Endothelial cell of umbilical vein (primary cell): ENCODE measurements around the gene HMCN1. TPM values are rescaled to one million over a fixed set of nuclear protein-coding genes. Genes with fewer than 3 reads are reported as not detected.

ENCODE experiments used
- BruUV-seq: library from RNA; stranded (reverse); fragments of 400-500 nt; replicated peaks from 2 replicates; lab custom pipeline; 2021; lab: Mats Ljungman, UMichigan
- CTCF ChIA-PET: fragments of 300-600, 350-600 bp; sonication (Branson Sonifier 250); formaldehyde crosslinking; loops from one replicate; lab custom pipeline; 2021; ENCODE audit warnings: antibody characterized with exemption, inconsistent platforms; lab: Charles Lee
- POLR2A ChIA-PET: fragments of 300-600, 350-600 bp; sonication (Branson Sonifier 250); formaldehyde crosslinking; loops from one replicate; lab custom pipeline; 2021; ENCODE audit warnings: antibody characterized with exemption, inconsistent platforms; lab: Charles Lee
- DNase-seq: peaks from one replicate; pipeline ENCODE4 v3.0.0-alpha.2; 2011; ENCODE audit warnings: low read depth, low spot score
- FAIRE-seq: peaks from 2 replicates; lab custom pipeline; 2011; peaks lifted over from hg19 to GRCh38; lab: Jason Lieb, UNC
- H2AFZ ChIP-seq: 2 replicates; pipeline ENCODE4 v1.6.0; 2012; ENCODE audit warnings: low read depth, low read length, control low read depth, inconsistent platforms
- H3K27ac ChIP-seq: 2 replicates; pipeline ENCODE4 v1.5.1; 2011; ENCODE audit warnings: low read depth, mild to moderate bottlenecking, control low read depth, low read length, moderate library complexity; ENCODE audit not compliant: insufficient read depth
- H3K27me3 ChIP-seq, 2 experiments: 2 replicates each; pipeline versions ENCODE4 v1.6.0 to v1.6.1; 2011; ENCODE audit warnings: low read length in 2 of 2, mixed read lengths in 1 of 2; ENCODE audit not compliant: control insufficient read depth in 2 of 2, insufficient read depth in 2 of 2
- H3K36me3 ChIP-seq, 2 experiments: 2 replicates in 1 of 2; 3 replicates in 1 of 2; pipeline ENCODE4 v1.5.1; 2011; ENCODE audit warnings: low read length in 2 of 2, mild to moderate bottlenecking in 1 of 2, moderate library complexity in 1 of 2; ENCODE audit not compliant: control insufficient read depth in 2 of 2, insufficient read depth in 2 of 2; ENCODE audit errors: extremely low read depth in 1 of 2
- H3K4me1 ChIP-seq: 3 replicates; pipeline ENCODE4 v1.5.1; 2011; ENCODE audit warnings: mild to moderate bottlenecking, low read length; ENCODE audit not compliant: control insufficient read depth, insufficient read depth; ENCODE audit errors: extremely low read depth
- H3K4me2 ChIP-seq: 2 replicates; pipeline ENCODE4 v1.6.1; 2011; ENCODE audit warnings: low read length, control low read depth, mixed read lengths; ENCODE audit not compliant: insufficient read depth
- H3K4me3 ChIP-seq, 3 experiments: fragments of 200-600 bp in 1 of 3; sonication (generic), shearing (Covaris generic) in 1 of 3; replicated peaks in 1 of 3; 2 replicates each; pipeline ENCODE4 v1.5.1; 2011 to 2016; ENCODE audit warnings: control low read depth in 3 of 3, low read length in 3 of 3, mild to moderate bottlenecking in 2 of 3, inconsistent platforms in 1 of 3, low read depth in 1 of 3, moderate library complexity in 1 of 3; ENCODE audit not compliant: insufficient read depth in 1 of 3
- H3K79me2 ChIP-seq: 2 replicates; pipeline ENCODE4 v1.6.0; 2012; ENCODE audit warnings: low read length, inconsistent platforms; ENCODE audit not compliant: control insufficient read depth, insufficient read depth
- H3K9ac ChIP-seq: replicated peaks from 2 replicates; pipeline ENCODE3; 2011; ENCODE audit warnings: low read length, control low read depth; ENCODE audit not compliant: insufficient read depth; ENCODE audit errors: extremely low read depth
- H3K9me1 ChIP-seq: replicated peaks from 3 replicates; pipeline ENCODE4 v1.6.0; 2011; ENCODE audit warnings: mild to moderate bottlenecking, low read length; ENCODE audit not compliant: control insufficient read depth, insufficient read depth; ENCODE audit errors: extremely low read depth
- H3K9me3 ChIP-seq: replicated peaks from 2 replicates; pipeline ENCODE4 v1.5.1; 2012; ENCODE audit warnings: low read length, inconsistent platforms; ENCODE audit not compliant: control insufficient read depth, insufficient read depth
- H4K20me1 ChIP-seq: replicated peaks from 2 replicates; pipeline ENCODE3; 2011; ENCODE audit warnings: mild to moderate bottlenecking, low read length; ENCODE audit not compliant: control insufficient read depth, insufficient read depth; ENCODE audit errors: extremely low read depth
- EZH2 ChIP-seq: IDR thresholded peaks from 2 replicates; pipeline ENCODE4 v1.6.1; 2012; ENCODE audit warnings: borderline replicate concordance, low read depth, mild to moderate bottlenecking, moderate library complexity, low read length, inconsistent platforms; ENCODE audit not compliant: severe bottlenecking
- GATA2 ChIP-seq: IDR thresholded peaks from 2 replicates; pipeline ENCODE4 v1.7.0; 2011; ENCODE audit warnings: low read depth, mild to moderate bottlenecking, moderate library complexity, mixed read lengths, low read length; ENCODE audit not compliant: insufficient read length, insufficient read depth
- JUN ChIP-seq: IDR thresholded peaks from 2 replicates; pipeline ENCODE4 v1.6.1; 2011; ENCODE audit warnings: borderline replicate concordance, low read depth; ENCODE audit not compliant: insufficient read length, insufficient read depth
- MYC ChIP-seq: IDR thresholded peaks from one replicate; pipeline ENCODE4 v1.6.1; 2011; ENCODE audit warnings: mild to moderate bottlenecking, low read depth, low read length
- POLR2A ChIP-seq: IDR thresholded peaks from 2 replicates; pipeline ENCODE4 v1.6.1; 2012; ENCODE audit warnings: low read depth, mild to moderate bottlenecking, control low read depth, low read length
- POLR2AphosphoS5 ChIP-seq: IDR thresholded peaks from 2 replicates; pipeline ENCODE4 v1.6.1; 2012; ENCODE audit warnings: low read depth, mild to moderate bottlenecking, control low read depth, low read length, moderate library complexity; ENCODE audit not compliant: insufficient read depth
- dilution Hi-C: fragments of 300-500 bp; cut with MboI; formaldehyde crosslinking; loops from one replicate; pipeline ENCODE4 v1.15.0; 2019; ENCODE audit warnings: low sequenced_read_pairs; ENCODE audit not compliant: extremely low pct_ligation_motif_present
- intact Hi-C: fragments of 100-400 bp; cut with micrococcal nuclease; formaldehyde crosslinking; loops from one replicate; pipeline ENCODE4 v1.10.0; 2022
- polyA plus RNA-seq, 4 experiments: library from polyadenylated mRNA; depleted of rRNA in 3 of 4; stranded (reverse) in 3 of 4; unstranded in 1 of 4; fragments of >200 nt; gene quantifications; 2 replicates each; pipeline versions ENCODE4 v1.2.1 to v1.2.3, GENCODE V29; 2011 to 2012; ENCODE audit warnings: missing spikeins in 1 of 4
- total RNA-seq: library from RNA; stranded (reverse); gene quantifications from 2 replicates; pipeline ENCODE4 v1.2.3, GENCODE V29; 2021
- TF ChIP-seq, protein P1 (sequence below), 2 donors: IDR thresholded peaks; 1 replicate in 1 of 2; 2 replicates in 1 of 2; pipeline ENCODE4 v1.5.1; 2011; ENCODE audit warnings: low read length in 2 of 2, mild to moderate bottlenecking in 2 of 2, moderate library complexity in 2 of 2, control low read depth in 1 of 2, inconsistent platforms in 1 of 2, low read depth in 1 of 2; ENCODE audit not compliant: insufficient read depth in 1 of 2; ENCODE audit errors: extremely low read depth in 1 of 2
- TF ChIP-seq, protein P2 (sequence below): IDR thresholded peaks from 2 replicates; pipeline ENCODE4 v1.6.1; 2011; ENCODE audit not compliant: insufficient read depth, insufficient read length

The HMCN1 gene
- total and polyA plus RNA-seq, 2 donors (not counting 3 experiments of a cell fraction or from before 2014, with no cell fraction given), result 10.3 to 16.0 TPM

DNA sequence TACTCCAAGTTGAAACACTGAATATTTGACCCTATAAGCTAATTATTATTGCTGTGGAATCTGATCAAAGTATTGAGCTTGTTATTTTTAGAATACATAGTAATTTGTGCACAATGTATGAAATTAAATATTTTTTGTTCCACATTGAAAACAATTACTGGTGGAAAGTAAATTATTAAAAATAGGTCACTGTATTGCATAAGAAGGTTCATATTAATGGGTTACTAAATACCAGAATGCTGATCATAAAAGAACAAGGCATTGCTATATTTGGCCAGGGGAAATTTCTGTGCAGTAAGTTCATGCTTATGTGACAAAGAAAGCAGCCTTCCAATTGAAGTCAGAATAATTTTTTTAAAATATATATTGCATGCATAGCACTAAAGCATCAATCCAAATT is 481.4 kb downstream of the HMCN1 start:
- intact Hi-C loops, result loop anchor here (10.0 kb wide), 1 partner anchor 1041 kb away; no protein-coding TSS in a partner anchor
- dilution Hi-C loops, result no loop called here
- ChIA-PET POLR2A (no interaction called here), CTCF (interaction anchor here (1.3 to 4.0 kb wide), 4 partner anchors 60 to 535 kb away, joined by 5 to 133 read pairs (median 22); no protein-coding TSS in a partner anchor)
- Histone ChIP-seq H3K4me3 (no peak overlapping the region), H3K36me3 (no peaks in the 10 kb centered on the region), H3K4me1 (peaks cover 4% of the 10 kb centered on the region), H3K79me2 (no peaks in the 10 kb centered on the region), H3K9me3 (no peaks in the 10 kb centered on the region), H3K9ac (no peak overlapping the region), H3K27me3 (no peaks in the 10 kb centered on the region), H4K20me1 (no peaks in the 10 kb centered on the region), H3K27ac (no peak overlapping the region), H3K4me2 (no peak overlapping the region), H3K9me1 (no peaks in the 10 kb centered on the region), H2AFZ (no peak overlapping the region)
- no peak for DNase-seq
- no peak for TF ChIP-seq POLR2AphosphoS5
- no peak for TF ChIP-seq MYC
- TF ChIP-seq, protein P1, sequence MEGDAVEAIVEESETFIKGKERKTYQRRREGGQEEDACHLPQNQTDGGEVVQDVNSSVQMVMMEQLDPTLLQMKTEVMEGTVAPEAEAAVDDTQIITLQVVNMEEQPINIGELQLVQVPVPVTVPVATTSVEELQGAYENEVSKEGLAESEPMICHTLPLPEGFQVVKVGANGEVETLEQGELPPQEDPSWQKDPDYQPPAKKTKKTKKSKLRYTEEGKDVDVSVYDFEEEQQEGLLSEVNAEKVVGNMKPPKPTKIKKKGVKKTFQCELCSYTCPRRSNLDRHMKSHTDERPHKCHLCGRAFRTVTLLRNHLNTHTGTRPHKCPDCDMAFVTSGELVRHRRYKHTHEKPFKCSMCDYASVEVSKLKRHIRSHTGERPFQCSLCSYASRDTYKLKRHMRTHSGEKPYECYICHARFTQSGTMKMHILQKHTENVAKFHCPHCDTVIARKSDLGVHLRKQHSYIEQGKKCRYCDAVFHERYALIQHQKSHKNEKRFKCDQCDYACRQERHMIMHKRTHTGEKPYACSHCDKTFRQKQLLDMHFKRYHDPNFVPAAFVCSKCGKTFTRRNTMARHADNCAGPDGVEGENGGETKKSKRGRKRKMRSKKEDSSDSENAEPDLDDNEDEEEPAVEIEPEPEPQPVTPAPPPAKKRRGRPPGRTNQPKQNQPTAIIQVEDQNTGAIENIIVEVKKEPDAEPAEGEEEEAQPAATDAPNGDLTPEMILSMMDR (IDR thresholded peaks at IDR 0.05; ENCODE audit: extremely low read depth in 1 of 2, insufficient read depth in 1 of 2, low read depth in 1 of 2, low read length in 2 of 2), result no peak
- no peak for TF ChIP-seq GATA2
- TF ChIP-seq EZH2, result no peak
- no peak for TF ChIP-seq POLR2A
- TF ChIP-seq JUN, result no peak
- TF ChIP-seq, protein P2, sequence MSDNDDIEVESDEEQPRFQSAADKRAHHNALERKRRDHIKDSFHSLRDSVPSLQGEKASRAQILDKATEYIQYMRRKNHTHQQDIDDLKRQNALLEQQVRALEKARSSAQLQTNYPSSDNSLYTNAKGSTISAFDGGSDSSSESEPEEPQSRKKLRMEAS, result no peak
- FAIRE-seq, result no peak
- BruUV-seq, result no TSS peak
